ENCODE data around the gene GPR85.

Gene GPR85

GRCh38 chr7:113083816-113084495 lies 2.7 kb downstream of the GPR85 start:
- H3K4me3 ChIP-seq (ENCODE audit: control insufficient read depth, low read depth, low read length) = no peak overlapping the region
- no peak for DNase-seq (ENCODE audit: low read depth)
- TF ChIP-seq CTCF (conservative IDR thresholded peaks at IDR 0.05; ENCODE audit: control insufficient read depth, insufficient read depth, low read depth, low read length) = no peak

GRCh38 chr7:113083132-113083815 lies 3.4 kb downstream of the GPR85 start:
- DNase-seq (ENCODE audit: low read depth) = no peak
- no peak for TF ChIP-seq CTCF (conservative IDR thresholded peaks at IDR 0.05; ENCODE audit: control insufficient read depth, insufficient read depth, low read depth, low read length)
- H3K4me3 ChIP-seq (ENCODE audit: control insufficient read depth, low read depth, low read length) = no peak overlapping the region

- no peak for DNase-seq (ENCODE audit: low read depth)
- no peak for TF ChIP-seq CTCF (conservative IDR thresholded peaks at IDR 0.05; ENCODE audit: control insufficient read depth, insufficient read depth, low read depth, low read length)
- H3K4me3 ChIP-seq (ENCODE audit: control insufficient read depth, low read depth, low read length) = no peak overlapping the region
Measured at GRCh38 chr7:113078331-113078730, 8.3 kb downstream of the GPR85 start.

DNA sequence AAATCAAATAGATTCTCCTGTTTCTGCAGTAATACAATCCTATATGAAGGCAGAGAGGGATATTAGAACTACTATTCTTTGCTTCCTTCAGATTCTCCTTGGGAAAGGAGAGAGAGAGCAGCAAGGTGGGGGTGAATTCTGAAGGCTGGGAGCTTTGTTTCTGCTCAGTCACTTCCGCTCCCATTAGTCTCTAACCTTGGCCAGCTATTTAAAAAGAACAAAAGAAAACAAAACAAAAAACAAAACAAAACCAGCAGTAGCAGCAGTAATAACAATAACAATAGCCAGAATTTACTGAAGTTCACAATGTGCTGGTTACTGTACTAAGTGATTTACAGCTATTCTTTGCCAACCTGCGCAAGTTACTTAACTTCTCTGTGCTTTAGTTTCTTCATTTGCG lies 9.9 kb downstream of the GPR85 start:
- DNase-seq (ENCODE audit: low read depth) = no peak
- H3K4me3 ChIP-seq (ENCODE audit: control insufficient read depth, low read depth, low read length) = no peak overlapping the region
- TF ChIP-seq CTCF (conservative IDR thresholded peaks at IDR 0.05; ENCODE audit: control insufficient read depth, insufficient read depth, low read depth, low read length) = no peak

- no peak for TF ChIP-seq CTCF (conservative IDR thresholded peaks at IDR 0.05; ENCODE audit: control insufficient read depth, insufficient read depth, low read depth, low read length)
- peak; percentile 67 for DNase-seq (ENCODE audit: low read depth)
- H3K4me3 ChIP-seq (ENCODE audit: control insufficient read depth, low read depth, low read length) = no peak overlapping the region
Measured at GRCh38 chr7:113071465-113071864, 15.2 kb downstream of the GPR85 start.

- no peak for DNase-seq (ENCODE audit: low read depth)
- no peak overlapping the region for H3K4me3 ChIP-seq (ENCODE audit: control insufficient read depth, low read depth, low read length)
- TF ChIP-seq CTCF (conservative IDR thresholded peaks at IDR 0.05; ENCODE audit: control insufficient read depth, insufficient read depth, low read depth, low read length) = no peak
Measured at GRCh38 chr7:113062499-113062898, 24.1 kb downstream of the GPR85 start.
